HEK293 (cell line): ENCODE measurements around the gene GPATCH4.

Experiments used
- CTCF ChIA-PET: fragments of 350-600 bp; formaldehyde crosslinking; extraction: SDS; loops from one replicate; lab custom pipeline; 2021; ENCODE audit warnings: antibody characterized with exemption; lab: Yijun Ruan, JAX
- POLR2A ChIA-PET: fragments of 300-600 bp; formaldehyde crosslinking; extraction: SDS; loops from one replicate; lab custom pipeline; 2020; ENCODE audit warnings: antibody characterized with exemption, inconsistent platforms; lab: Yijun Ruan, JAX
- H3K27ac ChIP-seq: fragments of 200-500 bp; sonication (Bioruptor generic); 2 replicates; pipeline ENCODE4 v1.5.1; 2014; ENCODE audit warnings: low read depth, low read length, control low read depth, inconsistent platforms; ENCODE audit errors: extremely low read depth
- H3K36me3 ChIP-seq, 2 experiments: fragments of 200-500 bp in 1 of 2; sonication (Bioruptor generic) in 1 of 2; 1 replicate in 1 of 2; 2 replicates in 1 of 2; pipeline ENCODE4 v1.5.1; 2014 to 2017; ENCODE audit warnings: inconsistent platforms in 2 of 2, low read length in 2 of 2; ENCODE audit not compliant: control insufficient read depth in 2 of 2, insufficient read depth in 1 of 2
- H3K4me1 ChIP-seq: fragments of 200-500 bp; sonication (Bioruptor generic); 2 replicates; pipeline ENCODE4 v1.5.1; 2014; ENCODE audit warnings: mild to moderate bottlenecking, low read length, inconsistent platforms; ENCODE audit not compliant: control insufficient read depth, insufficient read depth
- H3K4me3 ChIP-seq: 2 replicates; pipeline ENCODE4 v1.5.1; 2011; ENCODE audit warnings: low read depth, mild to moderate bottlenecking, control low read depth, low read length, moderate library complexity
- H3K9me3 ChIP-seq: fragments of 200-500 bp; sonication (Bioruptor generic); 2 replicates; pipeline ENCODE4 v1.5.1; 2014; ENCODE audit warnings: low read depth, low read length, inconsistent platforms; ENCODE audit not compliant: control insufficient read depth, insufficient read depth
- HOXA7 ChIP-seq: sonication (generic); formaldehyde crosslinking; IDR thresholded peaks from 2 replicates; pipeline ENCODE4 v1.8.1; 2022; ENCODE audit warnings: missing genetic modification reagents, borderline replicate concordance
- KLF9 ChIP-seq: fragments of 450-650 bp; formaldehyde crosslinking; IDR thresholded peaks from 2 replicates; pipeline ENCODE4 v1.5.1; 2016; ENCODE audit warnings: missing biosample characterization, missing genetic modification characterization, low read depth
- PRDM1 ChIP-seq: fragments of 450-650 bp; formaldehyde crosslinking; IDR thresholded peaks from 2 replicates; pipeline ENCODE4; 2016; ENCODE audit warnings: missing biosample characterization, missing genetic modification characterization
- PRDM2 ChIP-seq: fragments of 450-650 bp; formaldehyde crosslinking; IDR thresholded peaks from 2 replicates; pipeline ENCODE4 v1.5.1; 2016; ENCODE audit warnings: missing biosample characterization, missing genetic modification characterization, borderline replicate concordance
- ZFHX2 ChIP-seq: fragments of 450-650 bp; formaldehyde crosslinking; conservative IDR thresholded peaks from 2 replicates; pipeline ENCODE4 v1.5.1; 2016; ENCODE audit warnings: missing biosample characterization, missing genetic modification characterization
- ZFP3 ChIP-seq: fragments of 450-650 bp; formaldehyde crosslinking; IDR thresholded peaks from 2 replicates; pipeline ENCODE4 v1.5.1; 2016; ENCODE audit warnings: low read depth, missing biosample characterization, missing genetic modification characterization
- ZNF157 ChIP-seq: fragments of 450-650 bp; formaldehyde crosslinking; IDR thresholded peaks from 2 replicates; pipeline ENCODE4 v1.5.1; 2016; ENCODE audit warnings: missing biosample characterization, missing genetic modification characterization
- ZNF302 ChIP-seq: fragments of 450-650 bp; formaldehyde crosslinking; IDR thresholded peaks from 2 replicates; pipeline ENCODE4 v1.5.1; 2016; ENCODE audit warnings: missing biosample characterization, missing genetic modification characterization, low read depth
- ZNF366 ChIP-seq: fragments of 450-650 bp; formaldehyde crosslinking; conservative IDR thresholded peaks from 2 replicates; pipeline ENCODE4 v1.5.1; 2016; ENCODE audit warnings: missing biosample characterization, missing genetic modification characterization
- ZNF423 ChIP-seq: fragments of 450-650 bp; formaldehyde crosslinking; IDR thresholded peaks from 2 replicates; pipeline ENCODE4 v1.5.1; 2016; ENCODE audit warnings: missing biosample characterization, missing genetic modification characterization
- ZNF521 ChIP-seq: fragments of 450-650 bp; formaldehyde crosslinking; IDR thresholded peaks from 2 replicates; pipeline ENCODE4 v1.5.1; 2017; ENCODE audit warnings: missing biosample characterization, mild to moderate bottlenecking, missing genetic modification characterization
- ZNF596 ChIP-seq: fragments of 450-650 bp; IDR thresholded peaks from 2 replicates; pipeline ENCODE4 v1.5.0; 2018; ENCODE audit warnings: missing biosample characterization, mild to moderate bottlenecking, missing genetic modification characterization, moderate library complexity
- ZNF610 ChIP-seq: fragments of 450-650 bp; formaldehyde crosslinking; IDR thresholded peaks from 2 replicates; pipeline ENCODE4 v1.5.1; 2016; ENCODE audit warnings: missing biosample characterization, missing genetic modification characterization, borderline replicate concordance
- ZNF654 ChIP-seq: fragments of 450-650 bp; formaldehyde crosslinking; IDR thresholded peaks from 2 replicates; pipeline ENCODE4 v1.5.1; 2016; ENCODE audit warnings: low read depth, missing biosample characterization, missing genetic modification characterization
- ZSCAN4 ChIP-seq: fragments of 450-650 bp; formaldehyde crosslinking; IDR thresholded peaks from 2 replicates; pipeline ENCODE4 v1.5.1; 2017; ENCODE audit warnings: missing biosample characterization, missing genetic modification characterization
- TF ChIP-seq, protein P1 (sequence below): fragments of 450-650 bp; formaldehyde crosslinking; optimal IDR thresholded peaks from 2 replicates; pipeline ENCODE3; 2016; ENCODE audit warnings: missing biosample characterization, mild to moderate bottlenecking, missing genetic modification characterization

Gene GPATCH4

DNA sequence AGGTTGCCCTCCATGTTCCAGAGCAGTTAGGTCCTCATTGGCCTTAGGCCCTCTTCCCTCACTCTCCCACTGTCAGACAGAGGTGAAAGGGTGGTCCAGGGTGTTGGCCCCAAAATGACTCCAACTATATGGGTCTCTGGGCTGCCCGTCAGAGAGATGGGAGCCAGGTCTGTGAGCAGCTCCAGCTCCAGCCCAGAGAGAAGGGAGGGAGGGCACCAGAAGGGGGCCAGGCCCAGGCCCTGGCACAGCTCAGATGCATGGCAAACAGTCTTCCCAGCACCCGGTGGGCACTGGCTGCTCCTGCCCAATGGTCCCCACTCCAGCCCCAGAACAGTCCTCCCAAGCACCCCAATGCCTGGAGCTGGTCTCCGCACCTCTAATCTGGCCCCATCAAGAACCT lies 42.9 kb upstream of the GPATCH4 start (continued):
- no peak for TF ChIP-seq ZFP3
- no peak for TF ChIP-seq PRDM1 (tag by site-specific recombination)
- TF ChIP-seq PRDM2 (tag by site-specific recombination): no peak
- TF ChIP-seq ZNF157: no peak
- no peak for TF ChIP-seq ZNF610 (tag by site-specific recombination)
- TF ChIP-seq, protein P1, sequence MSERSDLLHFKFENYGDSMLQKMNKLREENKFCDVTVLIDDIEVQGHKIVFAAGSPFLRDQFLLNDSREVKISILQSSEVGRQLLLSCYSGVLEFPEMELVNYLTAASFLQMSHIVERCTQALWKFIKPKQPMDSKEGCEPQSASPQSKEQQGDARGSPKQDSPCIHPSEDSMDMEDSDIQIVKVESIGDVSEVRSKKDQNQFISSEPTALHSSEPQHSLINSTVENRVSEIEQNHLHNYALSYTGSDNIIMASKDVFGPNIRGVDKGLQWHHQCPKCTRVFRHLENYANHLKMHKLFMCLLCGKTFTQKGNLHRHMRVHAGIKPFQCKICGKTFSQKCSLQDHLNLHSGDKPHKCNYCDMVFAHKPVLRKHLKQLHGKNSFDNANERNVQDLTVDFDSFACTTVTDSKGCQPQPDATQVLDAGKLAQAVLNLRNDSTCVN: no peak

DNA sequence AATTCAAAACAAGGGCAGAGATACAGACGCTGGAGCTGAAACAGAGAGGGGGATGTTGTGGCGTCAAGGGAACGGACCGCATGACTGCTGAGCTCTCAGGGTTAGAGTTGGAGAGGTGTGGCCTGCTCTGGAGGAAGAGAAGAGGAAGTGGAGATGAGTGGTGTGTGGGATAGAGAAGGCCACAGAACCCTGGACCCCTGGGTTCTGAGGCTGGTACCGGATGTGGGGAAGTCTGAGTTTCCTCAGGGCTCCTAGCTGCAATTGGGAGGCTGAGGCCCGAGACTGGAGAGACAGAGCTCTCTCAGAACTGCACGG lies 42.5 kb upstream of the GPATCH4 start:
- TF ChIP-seq ZNF654 (tag by site-specific recombination) (no peak), ZNF521 (tag by site-specific recombination) (no peak), ZNF366 (tag by site-specific recombination) (no peak), ZNF302 (no peak), ZNF423 (tag by site-specific recombination) (no peak)
- no peaks in the 10 kb centered on the region for H3K9me3 ChIP-seq
- no peak overlapping the region for H3K27ac ChIP-seq
- no peaks in the 10 kb centered on the region for H3K36me3 ChIP-seq
- ChIA-PET CTCF (interaction anchor here (0.9 to 3.3 kb wide), 8 partner anchors 13 to 216 kb away, joined by 3 to 34 read pairs (median 4); no protein-coding TSS in a partner anchor), POLR2A (interaction anchor here (1.0 to 1.3 kb wide), 3 partner anchors 11 to 85 kb away, joined by 3 to 4 read pairs (median 3); partner anchors contain the start of genes ISG20L2 and METTL25B)
- no peaks in the 10 kb centered on the region for H3K4me1 ChIP-seq
- no peak overlapping the region for H3K4me3 ChIP-seq

DNA sequence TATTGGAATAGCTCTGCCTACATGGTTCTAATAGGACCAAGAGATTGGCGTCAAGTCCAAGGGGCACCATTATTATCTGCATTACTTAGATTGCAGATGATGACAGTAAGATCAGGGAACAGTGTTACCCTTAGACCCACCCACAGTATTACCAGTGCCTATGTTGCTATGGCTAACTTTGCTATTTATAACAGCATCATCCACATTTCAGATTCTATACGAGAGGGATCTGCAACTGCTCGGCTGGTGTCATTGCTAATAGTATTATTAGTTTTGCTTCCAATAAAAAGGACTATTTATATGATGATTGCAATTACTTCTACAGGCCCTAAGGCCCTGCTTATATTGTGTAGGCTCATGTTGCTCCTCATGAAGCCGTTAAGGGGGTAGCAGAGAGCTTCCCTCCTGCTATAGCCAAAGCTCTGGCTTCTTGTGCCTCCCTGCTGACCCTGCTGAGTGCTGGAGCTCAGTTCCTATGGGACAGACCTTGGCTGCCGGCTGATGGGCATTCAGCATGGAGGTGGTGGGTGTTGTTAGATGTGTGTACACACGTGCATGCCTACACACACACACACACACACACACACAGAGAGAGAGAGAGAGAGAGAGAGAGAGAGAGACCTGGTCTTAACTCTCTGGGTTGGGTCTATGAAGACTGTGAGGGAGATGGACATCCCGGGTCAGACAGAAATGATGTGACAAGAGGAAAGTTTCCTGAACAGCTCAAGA lies 41.9 kb upstream of the GPATCH4 start:
- POLR2A ChIA-PET: interaction anchor here (0.7 to 1.3 kb wide), 4 partner anchors 12 to 85 kb away, joined by 3 to 4 read pairs (median 3); partner anchors contain the start of genes ISG20L2 and METTL25B
- Histone ChIP-seq H3K9me3 (no peaks in the 10 kb centered on the region), H3K4me3 (no peak overlapping the region), H3K4me1 (no peaks in the 10 kb centered on the region), H3K36me3 (no peaks in the 10 kb centered on the region)
- TF ChIP-seq HOXA7 (CRISPR knock-in tag) (no peak), ZSCAN4 (tag by site-specific recombination) (peak; percentile 84), KLF9 (no peak), ZNF596 (tag by site-specific recombination) (peak; percentile 81), ZFHX2 (tag by site-specific recombination) (0 out of 2 replicates have a peak, but pooled peaks have one; percentile 22)
- TF ChIP-seq, all 188 proteins: peak for 3
- CTCF ChIA-PET: interaction anchor here (0.6 to 3.3 kb wide), 10 partner anchors 9 to 216 kb away, joined by 3 to 34 read pairs (median 4); no protein-coding TSS in a partner anchor
- no peak overlapping the region for H3K27ac ChIP-seq
